ENCODE results near the gene SEBOX. TPM values are rescaled to one million over a fixed set of nuclear protein-coding genes. Genes with fewer than 3 reads are reported as not detected.

The SEBOX gene
- total RNA-seq, 4 donors from 2014 or later: not detected

DNA sequence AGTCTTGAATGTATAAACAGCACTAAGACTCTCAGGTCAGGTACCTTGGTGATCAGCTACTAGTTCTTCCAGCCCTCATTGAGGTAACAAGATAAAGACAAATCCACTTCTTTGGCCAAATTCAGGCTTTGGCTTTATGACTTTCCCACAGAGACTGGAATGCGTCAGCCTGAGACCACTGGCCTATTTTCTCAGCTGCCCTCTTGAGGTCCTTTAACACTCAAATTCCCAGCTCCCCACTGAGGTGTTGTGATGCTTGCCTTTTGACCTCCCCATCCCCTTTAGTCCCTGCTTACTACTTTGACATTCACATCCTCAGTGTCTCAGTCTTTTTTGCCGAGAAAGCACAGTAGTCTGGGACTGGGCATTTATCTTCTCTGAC is 18.8 kb downstream of the SEBOX start:
- Histone ChIP-seq H3K27me3 (no peaks in the 10 kb centered on the region), H3K9me3 (no peaks in the 10 kb centered on the region), H3K4me1 (peaks cover 0 to 16% (median 0%) of the 10 kb centered on the region in 3 donors), H3K36me3 (peaks cover 0 to 99% of the 10 kb centered on the region in 2 donors), H3K27ac (peak overlapping the region in 1 of 4 donors; percentile 20), H3K4me3 (no peak overlapping the region)
- ATAC-seq: no peak
- TF ChIP-seq, protein P1, sequence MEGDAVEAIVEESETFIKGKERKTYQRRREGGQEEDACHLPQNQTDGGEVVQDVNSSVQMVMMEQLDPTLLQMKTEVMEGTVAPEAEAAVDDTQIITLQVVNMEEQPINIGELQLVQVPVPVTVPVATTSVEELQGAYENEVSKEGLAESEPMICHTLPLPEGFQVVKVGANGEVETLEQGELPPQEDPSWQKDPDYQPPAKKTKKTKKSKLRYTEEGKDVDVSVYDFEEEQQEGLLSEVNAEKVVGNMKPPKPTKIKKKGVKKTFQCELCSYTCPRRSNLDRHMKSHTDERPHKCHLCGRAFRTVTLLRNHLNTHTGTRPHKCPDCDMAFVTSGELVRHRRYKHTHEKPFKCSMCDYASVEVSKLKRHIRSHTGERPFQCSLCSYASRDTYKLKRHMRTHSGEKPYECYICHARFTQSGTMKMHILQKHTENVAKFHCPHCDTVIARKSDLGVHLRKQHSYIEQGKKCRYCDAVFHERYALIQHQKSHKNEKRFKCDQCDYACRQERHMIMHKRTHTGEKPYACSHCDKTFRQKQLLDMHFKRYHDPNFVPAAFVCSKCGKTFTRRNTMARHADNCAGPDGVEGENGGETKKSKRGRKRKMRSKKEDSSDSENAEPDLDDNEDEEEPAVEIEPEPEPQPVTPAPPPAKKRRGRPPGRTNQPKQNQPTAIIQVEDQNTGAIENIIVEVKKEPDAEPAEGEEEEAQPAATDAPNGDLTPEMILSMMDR (IDR thresholded peaks at IDR 0.05): no peak
- TF ChIP-seq EP300 (IDR thresholded peaks at IDR 0.05): no peak
- TF ChIP-seq POLR2AphosphoS5 (IDR thresholded peaks at IDR 0.05): no peak
- WGBS, 2 donors (ENCODE audit: low coverage in 1 of 2): 54 to 71% methylated on average over 1 to 2 of the region's 2 CpGs

DNA sequence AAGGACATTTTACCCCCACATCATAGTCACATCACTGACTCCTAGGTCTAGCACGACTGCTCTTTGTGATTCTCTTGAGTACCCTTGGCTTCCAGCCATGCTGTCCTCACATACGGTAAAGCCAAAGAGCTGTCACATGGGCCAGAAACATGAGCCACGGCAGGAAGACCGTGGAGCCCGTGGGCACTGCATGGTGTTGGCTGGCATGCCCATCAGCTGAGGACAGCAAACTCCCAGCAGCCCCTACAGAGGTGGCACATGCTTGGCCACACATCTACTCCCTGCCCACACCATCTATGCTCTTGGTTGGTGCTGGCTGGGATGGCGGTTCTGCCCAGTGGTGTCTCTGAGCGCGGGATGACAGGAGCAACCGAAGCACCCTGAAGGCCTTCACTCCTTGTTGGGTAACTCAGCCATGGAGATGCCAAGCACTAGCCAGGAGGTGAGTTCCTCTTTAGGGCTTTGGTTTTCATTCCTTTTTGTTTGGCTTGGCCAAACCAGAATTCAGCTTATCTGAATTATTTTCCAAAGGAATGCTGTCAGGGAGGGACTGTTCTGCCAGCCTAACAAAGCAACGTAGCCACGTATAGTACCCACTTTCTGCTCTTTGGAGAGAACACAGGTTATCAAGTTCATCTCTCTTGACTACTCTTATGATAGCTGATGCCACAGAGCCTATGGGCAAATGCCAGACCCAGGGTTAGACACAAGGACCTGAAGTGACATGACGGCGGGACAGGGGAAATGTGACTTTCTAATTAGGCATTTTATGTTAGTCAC is 19.4 kb downstream of the SEBOX start:
- H3K4me1 ChIP-seq: peaks cover 0 to 16% (median 0%) of the 10 kb centered on the region in 3 donors
- no peaks in the 10 kb centered on the region for H3K27me3 ChIP-seq
- WGBS, 2 donors (ENCODE audit: low coverage in 1 of 2): 65% methylated on average over 4 to 7 of the region's 13 CpGs
- H3K36me3 ChIP-seq: peaks cover 0 to 99% of the 10 kb centered on the region in 2 donors
- H3K4me3 ChIP-seq: no peak overlapping the region
- H3K27ac ChIP-seq: no peak overlapping the region
- no peaks in the 10 kb centered on the region for H3K9me3 ChIP-seq
- ATAC-seq: no peak
- TF ChIP-seq, protein P1 (IDR thresholded peaks at IDR 0.05): no peak

DNA sequence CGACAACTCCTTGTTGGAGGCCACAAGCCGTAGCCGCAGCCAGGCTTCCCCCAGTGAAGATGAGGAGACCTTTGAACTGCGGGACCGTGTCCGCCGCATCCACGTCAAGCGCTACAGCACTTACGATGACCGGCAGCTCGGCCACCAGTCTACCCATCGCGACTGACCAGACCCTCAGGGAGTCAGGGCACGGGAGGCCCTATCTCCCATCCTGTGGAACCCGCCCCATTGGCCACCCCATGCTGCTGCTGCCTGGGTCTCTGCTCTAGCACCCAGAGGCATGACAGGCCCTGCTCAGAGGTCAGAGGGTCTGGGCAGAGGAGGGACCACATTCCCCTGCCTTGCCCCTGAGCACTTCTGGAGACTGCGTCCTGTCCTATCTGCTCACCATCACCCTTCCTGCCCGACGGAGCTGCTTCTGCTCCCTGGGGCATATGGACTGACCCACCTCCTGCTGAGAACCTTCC is 20.5 kb downstream of the SEBOX start:
- Histone ChIP-seq H3K36me3 (peaks cover 0 to 99% of the 10 kb centered on the region in 2 donors), H3K4me3 (no peak overlapping the region), H3K4me1 (peaks cover 0 to 23% (median 0%) of the 10 kb centered on the region in 3 donors), H3K9me3 (no peaks in the 10 kb centered on the region), H3K27me3 (no peaks in the 10 kb centered on the region), H3K27ac (no peak overlapping the region)
- WGBS, 2 donors (ENCODE audit: low coverage in 1 of 2): 89% methylated on average over 5 of the region's 19 CpGs; no CpG with 5 or more reads in 1 of the 2 donors
- ATAC-seq: no peak
- TF ChIP-seq EP300 (IDR thresholded peaks at IDR 0.05): no peak
- TF ChIP-seq POLR2A (IDR thresholded peaks at IDR 0.05): no peak

DNA sequence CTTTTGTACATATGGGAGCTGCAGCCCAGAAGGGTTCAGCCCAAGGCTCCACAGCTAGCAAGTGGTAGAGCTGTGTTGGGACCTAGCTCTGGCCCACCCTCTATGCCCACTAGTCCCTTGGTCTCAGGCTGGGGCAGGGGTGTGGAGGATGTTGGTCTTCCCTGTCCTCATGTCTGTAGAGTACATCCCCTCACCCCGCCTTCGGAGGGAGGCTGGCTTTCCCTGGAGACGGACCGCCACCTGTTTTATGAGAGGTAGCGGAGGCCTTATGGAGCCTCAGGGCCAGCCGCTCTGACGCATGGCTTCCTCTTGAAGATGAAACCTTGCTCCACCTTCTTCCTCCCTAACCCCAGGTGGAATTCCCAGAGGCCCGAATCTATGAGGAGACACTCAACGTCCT is 21.0 kb downstream of the SEBOX start:
- H3K4me3 ChIP-seq: no peak overlapping the region
- 80% methylated on average over 2 of the region's 9 CpGs; no CpG with 5 or more reads in 1 of the 2 donors for WGBS, 2 donors (ENCODE audit: low coverage in 1 of 2)
- peaks cover 0 to 98% of the 10 kb centered on the region in 2 donors for H3K36me3 ChIP-seq
- TF ChIP-seq, protein P1 (IDR thresholded peaks at IDR 0.05): no peak
- no peak for TF ChIP-seq EP300 (IDR thresholded peaks at IDR 0.05)
- TF ChIP-seq POLR2AphosphoS5 (IDR thresholded peaks at IDR 0.05): no peak
- no peak for TF ChIP-seq POLR2A (IDR thresholded peaks at IDR 0.05)
- no peaks in the 10 kb centered on the region for H3K9me3 ChIP-seq
- H3K27me3 ChIP-seq: no peaks in the 10 kb centered on the region
- ATAC-seq: no peak
- peaks cover 0 to 27% (median 0%) of the 10 kb centered on the region in 3 donors for H3K4me1 ChIP-seq
- no peak overlapping the region for H3K27ac ChIP-seq

DNA sequence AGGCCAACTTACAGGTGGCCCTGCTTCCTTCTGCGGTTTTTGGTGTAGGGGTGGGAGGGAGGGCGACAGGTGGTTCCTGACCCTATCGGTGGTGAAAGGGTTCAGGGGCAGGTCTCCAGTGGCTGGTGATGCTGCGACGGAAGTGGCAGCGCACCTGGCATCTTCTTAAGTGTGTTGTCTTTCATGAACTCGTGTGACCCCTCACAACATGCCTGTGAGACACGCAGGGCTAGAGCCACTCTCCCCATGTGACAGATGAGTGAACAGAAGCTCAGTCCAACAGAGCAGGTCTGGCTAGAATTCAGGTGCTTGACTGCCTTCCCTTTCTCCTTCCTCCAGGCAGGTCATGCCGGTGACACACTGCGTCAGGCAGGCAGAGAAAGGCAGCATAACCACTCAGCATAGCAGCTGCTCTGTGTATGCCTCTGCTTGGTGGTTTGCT is 21.5 kb downstream of the SEBOX start:
- WGBS, 2 donors (ENCODE audit: low coverage in 1 of 2): no CpG with 5 or more reads among the region's 10 CpGs
- ATAC-seq: no peak
- H3K27me3 ChIP-seq: no peaks in the 10 kb centered on the region
- H3K36me3 ChIP-seq: peaks cover 0 to 93% of the 10 kb centered on the region in 2 donors
- H3K4me3 ChIP-seq: no peak overlapping the region
- no peaks in the 10 kb centered on the region for H3K9me3 ChIP-seq
- peaks cover 0 to 32% (median 0%) of the 10 kb centered on the region in 3 donors for H3K4me1 ChIP-seq
- H3K27ac ChIP-seq: no peak overlapping the region
- TF ChIP-seq POLR2AphosphoS5 (IDR thresholded peaks at IDR 0.05) (no peak), EP300 (IDR thresholded peaks at IDR 0.05) (no peak), POLR2A (IDR thresholded peaks at IDR 0.05) (no peak)
- TF ChIP-seq, protein P1 (IDR thresholded peaks at IDR 0.05): no peak

Data from gastroesophageal sphincter (tissue), 4 donors.